Measurements from ENCODE around the gene TALDO1. TPM values are rescaled to one million over a fixed set of nuclear protein-coding genes. Genes with fewer than 3 reads are reported as not detected.
A peak's percentile ranks its signal among the peaks of the same experiment; 100 is the strongest.

The TALDO1 gene
- total RNA-seq (2022): 93.8 and 137 TPM in 2 replicates
- Bru-seq, nascent RNA: percentile 57 among the genes with signal in this experiment
- BruChase-seq, experiment 1, labeled RNA remaining after a 6-hour chase: percentile 64 among the genes with signal in this experiment
- percentile 55 among the genes with signal in this experiment for BruChase-seq, experiment 2, labeled RNA remaining after a 2-hour chase
- long read RNA-seq, transcript TALDO1-201 (8 exons, 1,346 nt): major isoform, 136 of 156 reads
- long read RNA-seq, transcript TALDO1-203 (8 exons, 1,231 nt): minor isoform, 6 of 156 reads
- long read RNA-seq, partial matches to known transcripts: 4 of 156 reads
- long read RNA-seq, other reads (novel, unspliced or antisense): 10 of 156 reads

GRCh38 chr11:747158-748006 lies at the start of gene TALDO1:
Gene TALDO1 (plus strand): TSS chr11:747464. CDS start chr11:747482, 18 bp downstream.
- no TSS peak for BruUV-seq (replicated peaks)
- no peaks in the 10 kb centered on the region for H3K27me3 Mint-ChIP-seq (ENCODE audit: insufficient read depth, unreplicated experiment)
- peak; percentile 15 for TF ChIP-seq CTCF (IDR thresholded peaks at IDR 0.05; ENCODE audit: unreplicated experiment)
- peaks cover 9% of the 10 kb centered on the region for H3K36me3 Mint-ChIP-seq (ENCODE audit: insufficient read depth, unreplicated experiment)
- peak within 1 kb of the TSS; percentile 63 for H3K27ac Mint-ChIP-seq (ENCODE audit: low read depth, unreplicated experiment)
- CTCF ChIA-PET: interaction anchor here (0.6 to 3.3 kb wide), 14 partner anchors 9 to 407 kb away, joined by 3 to 18 read pairs (median 4); no protein-coding TSS in a partner anchor
- intact Hi-C loops (cut with micrococcal nuclease): loop anchor here (2.0 kb wide), 1 partner anchor 19 kb away; no protein-coding TSS in a partner anchor
- POLR2A ChIA-PET: interaction anchor here (0.5 to 5.6 kb wide), 19 partner anchors 14 to 1150 kb away, joined by 3 to 125 read pairs (median 7); partner anchors contain the start of genes DEAF1, EPS8L2, GATD1 and HRAS
- DNase-seq (ENCODE audit: unreplicated experiment): peak; percentile 88
- H3K4me3 Mint-ChIP-seq (ENCODE audit: unreplicated experiment): peak within 1 kb of the TSS; percentile 82
- no peaks in the 10 kb centered on the region for H3K9me3 Mint-ChIP-seq (ENCODE audit: unreplicated experiment)
- peaks cover 4% of the 10 kb centered on the region for H3K4me1 Mint-ChIP-seq (ENCODE audit: insufficient read depth, unreplicated experiment)

- Mint-ChIP-seq H3K4me3 (ENCODE audit: unreplicated experiment) (peak overlapping the region; percentile 81), H3K9me3 (ENCODE audit: unreplicated experiment) (no peaks in the 10 kb centered on the region), H3K36me3 (ENCODE audit: insufficient read depth, unreplicated experiment) (peaks cover 42% of the 10 kb centered on the region), H3K27ac (ENCODE audit: low read depth, unreplicated experiment) (peak overlapping the region; percentile 81), H3K4me1 (ENCODE audit: insufficient read depth, unreplicated experiment) (peaks cover 29% of the 10 kb centered on the region), H3K27me3 (ENCODE audit: insufficient read depth, unreplicated experiment) (no peaks in the 10 kb centered on the region)
- intact Hi-C loops (cut with micrococcal nuclease): no loop called here
- no peak for TF ChIP-seq CTCF (IDR thresholded peaks at IDR 0.05; ENCODE audit: unreplicated experiment)
- no TSS peak for BruUV-seq (replicated peaks)
- ChIA-PET CTCF (interaction anchor here (1.1 to 2.8 kb wide), 6 partner anchors 10 to 65 kb away, joined by 3 to 22 read pairs (median 7); no protein-coding TSS in a partner anchor), POLR2A (interaction anchor here (0.8 to 5.8 kb wide), 19 partner anchors 8 to 191 kb away, joined by 3 to 118 read pairs (median 6); partner anchors contain the start of genes EPS8L2, PIDD1, PNPLA2 and RNH1)
- peak; percentile 66 for DNase-seq (ENCODE audit: unreplicated experiment)
Observed at GRCh38 chr11:697811-698311, 49.4 kb upstream of the TALDO1 start.

GRCh38 chr11:698493-699115 lies 48.7 kb upstream of the TALDO1 start:
- POLR2A ChIA-PET: interaction anchor here (0.7 to 5.8 kb wide), 9 partner anchors 7 to 193 kb away, joined by 3 to 118 read pairs (median 7); partner anchors contain the start of genes EPS8L2, PIDD1, RNH1 and TALDO1
- CTCF ChIA-PET: interaction anchor here (0.6 to 1.3 kb wide), 2 partner anchors 64 to 110 kb away, joined by 3 to 4 read pairs; no protein-coding TSS in a partner anchor
- Mint-ChIP-seq H3K27ac (ENCODE audit: low read depth, unreplicated experiment) (peak overlapping the region; percentile 81), H3K4me3 (ENCODE audit: unreplicated experiment) (no peak overlapping the region), H3K4me1 (ENCODE audit: insufficient read depth, unreplicated experiment) (peaks cover 24% of the 10 kb centered on the region), H3K9me3 (ENCODE audit: unreplicated experiment) (no peaks in the 10 kb centered on the region), H3K27me3 (ENCODE audit: insufficient read depth, unreplicated experiment) (no peaks in the 10 kb centered on the region), H3K36me3 (ENCODE audit: insufficient read depth, unreplicated experiment) (peaks cover 42% of the 10 kb centered on the region)
- no TSS peak for BruUV-seq (replicated peaks)
- intact Hi-C loops (cut with micrococcal nuclease): no loop called here
- DNase-seq (ENCODE audit: unreplicated experiment): no peak
- TF ChIP-seq CTCF (IDR thresholded peaks at IDR 0.05; ENCODE audit: unreplicated experiment): no peak

Data from MCF 10A (cell line).